Measurements from ENCODE around the gene PRKG1.

PRKG1 gene

GRCh38 chr10:52135101-52135500 is 1060.8 kb downstream of the PRKG1 start:
- no peaks in the 10 kb centered on the region for H3K36me3 ChIP-seq (ENCODE audit: insufficient read depth, low read length)
- H3K4me3 ChIP-seq (ENCODE audit: low read length, poor library complexity, severe bottlenecking), result no peak overlapping the region
- H3K79me2 ChIP-seq (ENCODE audit: insufficient read depth, low read length), result no peaks in the 10 kb centered on the region
- no peak overlapping the region for H3K9ac ChIP-seq (ENCODE audit: low read depth, low read length, poor library complexity, severe bottlenecking)
- H3K9me3 ChIP-seq (ENCODE audit: insufficient read depth, low read depth, low read length), result no peaks in the 10 kb centered on the region
- H3K27me3 ChIP-seq (ENCODE audit: insufficient read depth, low read length, poor library complexity, severe bottlenecking), result no peaks in the 10 kb centered on the region
- H3K4me2 ChIP-seq (ENCODE audit: low read depth, low read length, poor library complexity, severe bottlenecking), result no peak overlapping the region
- H2AFZ ChIP-seq (ENCODE audit: low read length), result no peak overlapping the region
- TF ChIP-seq EZH2phosphoT487 (IDR thresholded peaks at IDR 0.05; ENCODE audit: borderline replicate concordance), result no peak
- TF ChIP-seq, protein P1, sequence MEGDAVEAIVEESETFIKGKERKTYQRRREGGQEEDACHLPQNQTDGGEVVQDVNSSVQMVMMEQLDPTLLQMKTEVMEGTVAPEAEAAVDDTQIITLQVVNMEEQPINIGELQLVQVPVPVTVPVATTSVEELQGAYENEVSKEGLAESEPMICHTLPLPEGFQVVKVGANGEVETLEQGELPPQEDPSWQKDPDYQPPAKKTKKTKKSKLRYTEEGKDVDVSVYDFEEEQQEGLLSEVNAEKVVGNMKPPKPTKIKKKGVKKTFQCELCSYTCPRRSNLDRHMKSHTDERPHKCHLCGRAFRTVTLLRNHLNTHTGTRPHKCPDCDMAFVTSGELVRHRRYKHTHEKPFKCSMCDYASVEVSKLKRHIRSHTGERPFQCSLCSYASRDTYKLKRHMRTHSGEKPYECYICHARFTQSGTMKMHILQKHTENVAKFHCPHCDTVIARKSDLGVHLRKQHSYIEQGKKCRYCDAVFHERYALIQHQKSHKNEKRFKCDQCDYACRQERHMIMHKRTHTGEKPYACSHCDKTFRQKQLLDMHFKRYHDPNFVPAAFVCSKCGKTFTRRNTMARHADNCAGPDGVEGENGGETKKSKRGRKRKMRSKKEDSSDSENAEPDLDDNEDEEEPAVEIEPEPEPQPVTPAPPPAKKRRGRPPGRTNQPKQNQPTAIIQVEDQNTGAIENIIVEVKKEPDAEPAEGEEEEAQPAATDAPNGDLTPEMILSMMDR (conservative IDR thresholded peaks at IDR 0.05; ENCODE audit: low read length), result no peak
- no peaks in the 10 kb centered on the region for H4K20me1 ChIP-seq (ENCODE audit: insufficient read depth, low read length, poor library complexity, severe bottlenecking)
- H3K4me1 ChIP-seq (ENCODE audit: insufficient read depth, low read length, poor library complexity, severe bottlenecking), result no peaks in the 10 kb centered on the region
- no peaks in the 10 kb centered on the region for H3F3A ChIP-seq (ENCODE audit: low read depth)
- 0 out of 2 replicates have a peak, but pooled peaks cover 5% of the 10 kb centered on the region for H3K9me2 ChIP-seq (replicated peaks; ENCODE audit: low read depth, low read length)

DNA sequence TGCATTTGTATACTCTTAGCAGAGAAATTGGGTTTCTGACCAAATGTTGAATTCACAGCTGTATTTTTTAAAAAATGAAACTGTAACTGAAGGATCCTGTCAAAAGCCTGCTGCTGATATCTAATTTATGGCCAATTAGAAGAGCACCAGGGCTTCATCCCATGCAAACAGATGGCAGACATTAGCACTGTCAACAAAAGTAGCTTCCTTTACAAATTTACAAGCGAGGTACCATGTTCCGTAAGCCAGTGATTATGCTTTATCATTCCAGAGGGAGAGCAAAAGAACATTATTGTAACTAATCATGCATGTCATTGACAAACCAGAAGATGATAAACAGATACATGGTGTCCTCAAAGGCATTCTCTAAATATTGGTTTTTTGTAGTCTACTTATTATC is 1062.6 kb downstream of the PRKG1 start:
- no peaks in the 10 kb centered on the region for H3K36me3 ChIP-seq (ENCODE audit: insufficient read depth, low read length)
- H4K20me1 ChIP-seq (ENCODE audit: insufficient read depth, low read length, poor library complexity, severe bottlenecking), result no peaks in the 10 kb centered on the region
- no peaks in the 10 kb centered on the region for H3K79me2 ChIP-seq (ENCODE audit: insufficient read depth, low read length)
- no peaks in the 10 kb centered on the region for H3K4me1 ChIP-seq (ENCODE audit: insufficient read depth, low read length, poor library complexity, severe bottlenecking)
- no peak overlapping the region for H3K4me3 ChIP-seq (ENCODE audit: low read length, poor library complexity, severe bottlenecking)
- H3K9me3 ChIP-seq (ENCODE audit: insufficient read depth, low read depth, low read length), result no peaks in the 10 kb centered on the region
- no peak for TF ChIP-seq EZH2phosphoT487 (IDR thresholded peaks at IDR 0.05; ENCODE audit: borderline replicate concordance)
- TF ChIP-seq, protein P1 (conservative IDR thresholded peaks at IDR 0.05; ENCODE audit: low read length), result no peak
- H3K27me3 ChIP-seq (ENCODE audit: insufficient read depth, low read length, poor library complexity, severe bottlenecking), result no peaks in the 10 kb centered on the region
- no peaks in the 10 kb centered on the region for H3F3A ChIP-seq (ENCODE audit: low read depth)
- no peak overlapping the region for H3K9ac ChIP-seq (ENCODE audit: low read depth, low read length, poor library complexity, severe bottlenecking)
- H3K4me2 ChIP-seq (ENCODE audit: low read depth, low read length, poor library complexity, severe bottlenecking), result no peak overlapping the region
- no peak overlapping the region for H2AFZ ChIP-seq (ENCODE audit: low read length)
- H3K9me2 ChIP-seq (replicated peaks; ENCODE audit: low read depth, low read length), result 0 out of 2 replicates have a peak, but pooled peaks cover 5% of the 10 kb centered on the region

DNA sequence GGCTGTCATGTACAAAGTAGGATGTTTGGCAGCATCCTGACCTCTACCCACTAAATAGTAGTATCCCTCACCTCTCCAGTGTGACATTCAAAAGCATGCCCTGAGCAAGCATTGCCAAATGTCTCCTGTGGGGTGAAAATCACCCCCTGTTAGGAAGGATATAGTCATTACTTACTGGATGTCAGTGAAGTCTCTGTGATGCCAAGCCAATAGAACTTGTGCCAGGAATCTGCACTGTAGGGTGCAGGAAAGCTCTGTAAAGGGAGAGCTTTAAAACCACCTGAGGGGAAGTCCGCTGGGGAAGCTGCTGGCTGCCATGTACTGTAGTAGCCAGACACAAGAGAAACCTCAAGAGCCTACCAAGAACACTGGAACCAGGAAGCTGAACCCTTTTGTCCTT is 1069.1 kb downstream of the PRKG1 start:
- no peaks in the 10 kb centered on the region for H3K27me3 ChIP-seq (ENCODE audit: insufficient read depth, low read length, poor library complexity, severe bottlenecking)
- H2AFZ ChIP-seq (ENCODE audit: low read length), result no peak overlapping the region
- no peaks in the 10 kb centered on the region for H3F3A ChIP-seq (ENCODE audit: low read depth)
- no peak overlapping the region for H3K9ac ChIP-seq (ENCODE audit: low read depth, low read length, poor library complexity, severe bottlenecking)
- H3K79me2 ChIP-seq (ENCODE audit: insufficient read depth, low read length), result no peaks in the 10 kb centered on the region
- H3K4me2 ChIP-seq (ENCODE audit: low read depth, low read length, poor library complexity, severe bottlenecking), result no peak overlapping the region
- no peaks in the 10 kb centered on the region for H4K20me1 ChIP-seq (ENCODE audit: insufficient read depth, low read length, poor library complexity, severe bottlenecking)
- H3K4me3 ChIP-seq (ENCODE audit: low read length, poor library complexity, severe bottlenecking), result no peak overlapping the region
- no peaks in the 10 kb centered on the region for H3K9me3 ChIP-seq (ENCODE audit: insufficient read depth, low read depth, low read length)
- no peak for TF ChIP-seq EZH2phosphoT487 (IDR thresholded peaks at IDR 0.05; ENCODE audit: borderline replicate concordance)
- TF ChIP-seq, protein P1 (conservative IDR thresholded peaks at IDR 0.05; ENCODE audit: low read length), result no peak
- 0 out of 2 replicates have a peak, but pooled peaks cover 2% of the 10 kb centered on the region for H3K9me2 ChIP-seq (replicated peaks; ENCODE audit: low read depth, low read length)
- H3K36me3 ChIP-seq (ENCODE audit: insufficient read depth, low read length), result no peaks in the 10 kb centered on the region
- no peaks in the 10 kb centered on the region for H3K4me1 ChIP-seq (ENCODE audit: insufficient read depth, low read length, poor library complexity, severe bottlenecking)

All from Loucy (cell line).